ENCODE results near the gene CARD11.

CARD11 gene

DNA sequence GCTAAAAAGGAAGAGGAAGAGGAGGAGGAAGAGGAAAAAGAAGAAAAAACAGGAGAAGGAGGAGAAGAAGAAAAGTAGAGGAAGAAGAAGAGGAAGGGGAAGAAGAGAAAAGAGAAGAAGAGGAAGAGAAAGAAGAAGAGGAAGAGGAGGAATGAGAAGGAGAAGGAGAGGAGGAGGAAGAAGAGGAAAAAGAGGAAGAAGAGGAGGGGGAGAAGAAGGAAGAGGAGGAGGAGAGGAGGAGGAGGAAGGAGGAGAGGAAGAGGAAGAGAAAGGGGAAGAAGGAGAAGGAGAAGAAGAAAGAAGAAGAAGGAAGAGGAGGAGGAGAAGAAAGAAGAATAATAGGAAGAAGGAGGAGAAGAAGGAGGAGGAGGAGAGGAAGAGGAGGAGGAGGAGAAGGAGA lies 103.2 kb downstream of the CARD11 start:
- TF ChIP-seq, protein P1, sequence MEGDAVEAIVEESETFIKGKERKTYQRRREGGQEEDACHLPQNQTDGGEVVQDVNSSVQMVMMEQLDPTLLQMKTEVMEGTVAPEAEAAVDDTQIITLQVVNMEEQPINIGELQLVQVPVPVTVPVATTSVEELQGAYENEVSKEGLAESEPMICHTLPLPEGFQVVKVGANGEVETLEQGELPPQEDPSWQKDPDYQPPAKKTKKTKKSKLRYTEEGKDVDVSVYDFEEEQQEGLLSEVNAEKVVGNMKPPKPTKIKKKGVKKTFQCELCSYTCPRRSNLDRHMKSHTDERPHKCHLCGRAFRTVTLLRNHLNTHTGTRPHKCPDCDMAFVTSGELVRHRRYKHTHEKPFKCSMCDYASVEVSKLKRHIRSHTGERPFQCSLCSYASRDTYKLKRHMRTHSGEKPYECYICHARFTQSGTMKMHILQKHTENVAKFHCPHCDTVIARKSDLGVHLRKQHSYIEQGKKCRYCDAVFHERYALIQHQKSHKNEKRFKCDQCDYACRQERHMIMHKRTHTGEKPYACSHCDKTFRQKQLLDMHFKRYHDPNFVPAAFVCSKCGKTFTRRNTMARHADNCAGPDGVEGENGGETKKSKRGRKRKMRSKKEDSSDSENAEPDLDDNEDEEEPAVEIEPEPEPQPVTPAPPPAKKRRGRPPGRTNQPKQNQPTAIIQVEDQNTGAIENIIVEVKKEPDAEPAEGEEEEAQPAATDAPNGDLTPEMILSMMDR (IDR thresholded peaks at IDR 0.05): no peak
- Histone ChIP-seq H3K36me3 (ENCODE audit: control insufficient read depth, insufficient read depth, low read length) (no peaks in the 10 kb centered on the region), H3K4me2 (ENCODE audit: low read length) (no peak overlapping the region), H3K9ac (no peak overlapping the region), H2AFZ (no peak overlapping the region), H3K9me3 (ENCODE audit: control insufficient read depth, low read length) (no peaks in the 10 kb centered on the region), H3K4me3 (ENCODE audit: low read depth, low read length) (no peak overlapping the region), H3K27me3 (ENCODE audit: control insufficient read depth, insufficient read depth, low read length) (peaks cover 2% of the 10 kb centered on the region), H3K4me1 (no peaks in the 10 kb centered on the region), H3K79me2 (no peaks in the 10 kb centered on the region), H3K27ac (no peak overlapping the region)

DNA sequence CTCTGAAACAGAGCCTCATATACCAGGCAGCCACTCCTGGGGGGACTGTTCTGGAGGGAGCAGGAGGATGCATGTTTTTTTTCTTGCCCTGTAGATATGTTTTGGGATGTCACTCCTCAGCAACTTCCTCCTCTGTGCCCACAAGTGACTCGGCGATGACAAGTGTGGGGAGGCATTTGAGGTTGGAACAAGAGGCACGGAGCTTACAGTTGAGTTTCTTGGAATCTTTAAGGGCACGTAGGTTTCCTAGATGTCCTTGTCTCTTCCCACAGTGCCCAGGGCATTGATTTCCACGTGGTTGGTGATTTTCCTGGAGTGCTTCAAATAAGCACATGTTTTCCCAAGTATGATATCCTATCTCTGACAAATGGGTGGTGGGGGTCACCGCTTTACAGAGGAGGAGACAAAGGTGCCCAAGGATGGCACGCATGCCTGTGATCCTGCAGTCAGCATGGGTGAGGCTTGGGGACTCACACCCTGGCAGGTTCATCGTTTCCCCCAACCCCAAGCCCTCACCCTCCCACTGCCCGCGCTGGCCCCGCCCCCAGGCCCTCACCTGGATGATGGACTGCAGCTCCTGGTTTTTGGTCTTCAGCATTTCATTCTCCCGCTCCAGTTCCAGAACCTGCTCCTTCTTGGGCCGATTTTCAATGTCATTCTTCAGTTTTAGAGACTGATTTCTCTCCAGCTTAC lies 104.3 kb downstream of the CARD11 start:
- Histone ChIP-seq H3K4me2 (ENCODE audit: low read length) (no peak overlapping the region), H3K4me3 (ENCODE audit: low read depth, low read length) (no peak overlapping the region), H3K27ac (no peak overlapping the region), H3K79me2 (no peaks in the 10 kb centered on the region), H3K9ac (no peak overlapping the region), H3K36me3 (ENCODE audit: control insufficient read depth, insufficient read depth, low read length) (no peaks in the 10 kb centered on the region), H3K27me3 (ENCODE audit: control insufficient read depth, insufficient read depth, low read length) (peaks cover 2% of the 10 kb centered on the region), H3K4me1 (no peaks in the 10 kb centered on the region), H2AFZ (no peak overlapping the region), H3K9me3 (ENCODE audit: control insufficient read depth, low read length) (no peaks in the 10 kb centered on the region)
- TF ChIP-seq, protein P1 (IDR thresholded peaks at IDR 0.05): no peak

DNA sequence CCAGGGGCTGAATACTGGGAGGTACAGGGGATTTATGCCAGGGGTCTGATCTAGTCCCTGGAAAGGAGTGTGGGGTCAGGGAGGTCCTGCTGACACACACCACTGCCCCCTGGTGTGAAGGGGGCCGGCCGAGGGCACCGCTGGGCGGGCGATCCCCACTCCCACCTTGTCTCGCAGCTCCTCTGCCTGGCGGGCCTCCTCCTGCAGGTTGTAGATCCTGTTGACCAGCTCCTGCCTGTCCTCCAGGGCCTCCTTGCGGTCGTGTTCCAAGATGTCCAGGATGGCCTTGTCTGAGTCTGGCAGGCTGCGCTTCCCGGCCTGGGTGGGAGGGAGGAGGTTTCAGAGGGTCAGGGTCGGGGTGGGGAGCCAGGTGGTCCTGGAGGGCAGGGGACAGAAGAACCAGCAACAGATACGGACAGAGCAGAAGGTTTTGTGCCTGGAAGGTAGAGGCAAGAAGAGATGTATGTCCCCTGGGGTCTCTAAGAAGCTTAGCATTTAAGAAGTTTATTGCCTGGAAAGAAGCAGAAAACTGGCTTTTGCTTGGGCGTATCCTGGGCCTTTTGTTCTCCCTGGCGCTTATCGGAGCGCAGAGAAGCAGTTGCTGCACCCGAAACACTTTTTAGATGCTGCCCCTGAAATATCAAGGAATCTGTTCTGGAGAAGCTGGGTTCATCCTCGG lies 105.0 kb downstream of the CARD11 start:
- no peak overlapping the region for H3K9ac ChIP-seq
- H3K4me1 ChIP-seq: no peaks in the 10 kb centered on the region
- no peaks in the 10 kb centered on the region for H3K36me3 ChIP-seq (ENCODE audit: control insufficient read depth, insufficient read depth, low read length)
- H3K4me2 ChIP-seq (ENCODE audit: low read length): no peak overlapping the region
- peaks cover 2% of the 10 kb centered on the region for H3K27me3 ChIP-seq (ENCODE audit: control insufficient read depth, insufficient read depth, low read length)
- no peaks in the 10 kb centered on the region for H3K9me3 ChIP-seq (ENCODE audit: control insufficient read depth, low read length)
- H3K4me3 ChIP-seq (ENCODE audit: low read depth, low read length): no peak overlapping the region
- H3K27ac ChIP-seq: no peak overlapping the region
- TF ChIP-seq, protein P1 (IDR thresholded peaks at IDR 0.05): no peak
- no peaks in the 10 kb centered on the region for H3K79me2 ChIP-seq
- no peak overlapping the region for H2AFZ ChIP-seq

DNA sequence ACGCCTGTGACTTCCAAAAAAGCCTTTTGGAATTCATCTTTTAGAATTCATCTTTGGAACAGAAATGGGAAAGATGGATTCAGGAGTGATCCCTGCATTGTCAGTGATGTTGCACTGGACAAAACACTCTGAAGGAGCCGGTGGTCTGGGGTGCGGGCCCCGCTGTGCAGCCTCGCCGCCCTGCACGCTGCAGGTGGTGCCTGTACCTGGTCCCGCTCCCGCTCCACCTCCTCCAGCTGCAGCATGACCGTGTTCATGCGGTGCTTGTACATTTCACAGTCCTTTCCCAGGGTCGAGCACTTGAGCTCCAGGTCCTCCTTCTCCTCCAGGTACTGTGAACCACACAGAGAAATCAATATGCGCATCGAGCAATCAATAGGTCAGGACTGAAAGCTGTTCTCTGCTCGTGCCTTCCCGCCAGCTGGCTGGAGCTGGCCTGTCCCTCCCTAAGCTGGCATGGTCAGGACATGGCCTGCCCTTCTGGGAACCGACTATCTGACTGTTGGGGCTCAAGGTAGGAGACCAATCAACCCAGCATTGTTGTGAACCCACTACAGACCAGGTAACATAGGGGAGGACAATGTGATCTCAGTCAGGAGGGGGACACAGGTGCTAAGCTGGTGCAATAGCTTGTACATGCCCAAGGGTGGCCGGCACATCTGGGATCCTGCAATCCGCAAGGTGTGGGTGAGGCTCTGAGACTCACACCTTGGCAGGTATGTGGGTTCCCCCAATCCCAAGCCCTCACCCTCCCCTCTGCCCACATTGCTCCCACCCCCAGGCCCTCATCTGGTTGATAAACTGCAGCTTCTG lies 105.8 kb downstream of the CARD11 start:
- TF ChIP-seq, protein P1 (IDR thresholded peaks at IDR 0.05): no peak
- H3K27me3 ChIP-seq (ENCODE audit: control insufficient read depth, insufficient read depth, low read length): peaks cover 2% of the 10 kb centered on the region

More for the DNA sequence above, 105.8 kb downstream of the CARD11 start:
- Histone ChIP-seq H3K9me3 (ENCODE audit: control insufficient read depth, low read length) (no peaks in the 10 kb centered on the region), H3K27ac (no peak overlapping the region), H3K4me1 (no peaks in the 10 kb centered on the region), H3K4me3 (ENCODE audit: low read depth, low read length) (no peak overlapping the region), H3K4me2 (ENCODE audit: low read length) (no peak overlapping the region), H3K9ac (no peak overlapping the region), H3K36me3 (ENCODE audit: control insufficient read depth, insufficient read depth, low read length) (no peaks in the 10 kb centered on the region), H3K79me2 (no peaks in the 10 kb centered on the region), H2AFZ (no peak overlapping the region)

Data from parathyroid adenoma (tissue), 2 donors.